Measurements from ENCODE around the gene ZZZ3. TPM values are rescaled to one million over a fixed set of nuclear protein-coding genes. Genes with fewer than 3 reads are reported as not detected.
"Not testable (repeated sequence)": the region's sequence is repeated elsewhere in the genome, so short reads cannot be mapped to it uniquely, and the experiment has no call there.

Gene ZZZ3
- total RNA-seq = 82.5 TPM

GRCh38 chr1:77682460-77683159, at the start of gene ZZZ3:
Gene ZZZ3 (minus strand): TSS chr1:77682658. CDS start chr1:77633354, 49,304 bp downstream.
- Histone ChIP-seq H3K36me3 (ENCODE audit: control insufficient read depth in 3 of 3, insufficient read depth in 3 of 3, low read length in 3 of 3) (no peaks in the 10 kb centered on the region), H3K27me3 (ENCODE audit: control insufficient read depth in 3 of 3, insufficient read depth in 3 of 3, low read length in 3 of 3) (no peaks in the 10 kb centered on the region), H3K9me3 (ENCODE audit: control insufficient read depth in 3 of 3, low read length in 3 of 3) (no peaks in the 10 kb centered on the region), H3K4me1 (ENCODE audit: control insufficient read depth in 3 of 3, insufficient read depth in 3 of 3, low read length in 3 of 3) (peaks cover 9 to 31% (median 26%) of the 10 kb centered on the region in 3 donors), H3K9ac (ENCODE audit: low read depth in 1 of 3, low read length in 3 of 3) (peak within 1 kb of the TSS; percentile 88 to 98 (median 98)), H3K4me3 (ENCODE audit: low read length in 3 of 3) (peak within 1 kb of the TSS; percentile 98 to 99 (median 99)), H3K27ac (ENCODE audit: low read depth, low read length) (peak within 1 kb of the TSS; percentile 94)

DNA sequence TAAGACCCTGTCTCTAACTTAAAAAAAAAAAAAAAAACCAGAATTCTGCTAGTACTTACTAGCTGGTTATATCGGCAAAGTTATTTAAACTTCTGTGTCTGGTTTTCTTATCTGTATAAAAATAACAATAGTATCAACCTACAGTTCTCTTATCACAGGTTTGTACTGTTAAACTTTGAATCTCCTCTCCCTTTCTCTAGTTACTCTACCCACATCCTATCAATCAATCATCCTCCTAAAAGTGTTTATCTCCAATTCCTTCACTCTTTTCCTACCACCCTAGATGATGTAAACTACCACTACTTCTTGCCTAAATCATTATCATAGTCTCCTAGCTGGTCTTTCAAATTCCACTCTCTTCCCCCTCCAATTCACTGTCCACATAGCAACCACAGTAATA, 49.6 kb upstream of the ZZZ3 start:
- Histone ChIP-seq H3K9me3 (ENCODE audit: control insufficient read depth in 3 of 3, low read length in 3 of 3) (no peaks in the 10 kb centered on the region), H3K9ac (ENCODE audit: low read depth in 1 of 3, low read length in 3 of 3) (no peak overlapping the region), H3K4me3 (ENCODE audit: low read length in 3 of 3) (no peak overlapping the region), H3K4me1 (ENCODE audit: control insufficient read depth in 3 of 3, insufficient read depth in 3 of 3, low read length in 3 of 3) (no peaks in the 10 kb centered on the region), H3K27me3 (ENCODE audit: control insufficient read depth in 3 of 3, insufficient read depth in 3 of 3, low read length in 3 of 3) (no peaks in the 10 kb centered on the region), H3K27ac (ENCODE audit: low read depth, low read length) (no peak overlapping the region), H3K36me3 (ENCODE audit: control insufficient read depth in 3 of 3, insufficient read depth in 3 of 3, low read length in 3 of 3) (peaks cover under 1 to 26% (median 8%) of the 10 kb centered on the region in 3 donors)

DNA sequence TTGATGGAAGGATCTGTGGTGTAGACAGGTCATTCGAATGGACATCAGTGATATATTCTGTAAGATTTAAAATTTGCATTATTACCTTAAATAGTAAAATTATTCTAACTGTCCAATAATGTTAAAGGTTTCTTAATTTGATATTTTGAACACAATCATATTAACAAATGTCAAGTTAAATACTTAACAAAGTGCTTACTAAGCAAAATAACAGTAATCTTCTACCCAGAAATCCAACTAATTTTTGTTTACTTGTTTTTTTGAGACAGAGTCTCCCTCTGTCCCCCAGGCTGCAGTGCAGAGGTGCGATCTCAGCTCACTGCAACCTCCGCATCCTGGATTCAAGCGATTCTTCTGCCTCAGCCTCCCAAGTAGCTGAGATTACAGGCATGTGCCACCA, 43.2 kb upstream of the ZZZ3 start:
- H3K9ac ChIP-seq (ENCODE audit: low read depth in 1 of 3, low read length in 3 of 3) = no peak overlapping the region
- H3K27ac ChIP-seq (ENCODE audit: low read depth, low read length) = no peak overlapping the region
- peaks cover 13 to 49% (median 31%) of the 10 kb centered on the region in 3 donors for H3K36me3 ChIP-seq (ENCODE audit: control insufficient read depth in 3 of 3, insufficient read depth in 3 of 3, low read length in 3 of 3)
- H3K4me1 ChIP-seq (ENCODE audit: control insufficient read depth in 3 of 3, insufficient read depth in 3 of 3, low read length in 3 of 3) = no peaks in the 10 kb centered on the region
- H3K9me3 ChIP-seq (ENCODE audit: control insufficient read depth in 3 of 3, low read length in 3 of 3) = no peaks in the 10 kb centered on the region
- H3K27me3 ChIP-seq (ENCODE audit: control insufficient read depth in 3 of 3, insufficient read depth in 3 of 3, low read length in 3 of 3) = no peaks in the 10 kb centered on the region
- H3K4me3 ChIP-seq (ENCODE audit: low read length in 3 of 3) = no peak overlapping the region

DNA sequence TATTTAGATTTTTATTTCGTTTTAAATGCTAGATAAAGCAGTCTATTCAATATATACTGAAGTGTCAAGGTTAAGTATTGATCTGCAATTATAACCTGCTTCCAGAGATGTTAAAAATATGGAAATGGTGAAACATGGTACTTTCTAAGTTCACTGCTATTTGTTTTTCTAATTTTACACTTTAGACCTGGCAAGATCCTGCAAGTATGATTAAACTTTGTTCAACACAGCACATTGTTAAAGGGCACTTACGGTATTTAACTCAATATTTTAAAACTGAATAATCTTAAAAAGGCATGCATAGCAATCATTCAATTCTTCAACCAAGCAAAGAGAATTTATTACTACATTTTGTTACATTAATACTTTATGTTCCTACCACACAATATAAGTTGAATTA, 35.7 kb upstream of the ZZZ3 start:
- Histone ChIP-seq H3K4me1 (ENCODE audit: control insufficient read depth in 3 of 3, insufficient read depth in 3 of 3, low read length in 3 of 3) (no peaks in the 10 kb centered on the region), H3K27me3 (ENCODE audit: control insufficient read depth in 3 of 3, insufficient read depth in 3 of 3, low read length in 3 of 3) (no peaks in the 10 kb centered on the region), H3K9me3 (ENCODE audit: control insufficient read depth in 3 of 3, low read length in 3 of 3) (no peaks in the 10 kb centered on the region), H3K36me3 (ENCODE audit: control insufficient read depth in 3 of 3, insufficient read depth in 3 of 3, low read length in 3 of 3) (peaks cover 16 to 58% (median 38%) of the 10 kb centered on the region in 3 donors), H3K4me3 (ENCODE audit: low read length in 3 of 3) (no peak overlapping the region), H3K9ac (ENCODE audit: low read depth in 1 of 3, low read length in 3 of 3) (no peak overlapping the region), H3K27ac (ENCODE audit: low read depth, low read length) (no peak overlapping the region)

- no peak overlapping the region for H3K27ac ChIP-seq (ENCODE audit: low read depth, low read length)
- H3K9me3 ChIP-seq (ENCODE audit: control insufficient read depth in 3 of 3, low read length in 3 of 3) = no peaks in the 10 kb centered on the region
- H3K4me1 ChIP-seq (ENCODE audit: control insufficient read depth in 3 of 3, insufficient read depth in 3 of 3, low read length in 3 of 3) = no peaks in the 10 kb centered on the region
- no peak overlapping the region for H3K9ac ChIP-seq (ENCODE audit: low read depth in 1 of 3, low read length in 3 of 3)
- H3K4me3 ChIP-seq (ENCODE audit: low read length in 3 of 3) = no peak overlapping the region
- peaks cover 14 to 54% (median 34%) of the 10 kb centered on the region in 3 donors for H3K36me3 ChIP-seq (ENCODE audit: control insufficient read depth in 3 of 3, insufficient read depth in 3 of 3, low read length in 3 of 3)
- H3K27me3 ChIP-seq (ENCODE audit: control insufficient read depth in 3 of 3, insufficient read depth in 3 of 3, low read length in 3 of 3) = no peaks in the 10 kb centered on the region
Measured at GRCh38 chr1:77716065-77716464, 33.6 kb upstream of the ZZZ3 start.

GRCh38 chr1:77709727-77710126, 27.3 kb upstream of the ZZZ3 start:
- no peak overlapping the region for H3K27ac ChIP-seq (ENCODE audit: low read depth, low read length)
- H3K4me1 ChIP-seq (ENCODE audit: control insufficient read depth in 3 of 3, insufficient read depth in 3 of 3, low read length in 3 of 3) = no peaks in the 10 kb centered on the region
- no peak overlapping the region for H3K4me3 ChIP-seq (ENCODE audit: low read length in 3 of 3)
- H3K36me3 ChIP-seq (ENCODE audit: control insufficient read depth in 3 of 3, insufficient read depth in 3 of 3, low read length in 3 of 3) = peaks cover 12 to 66% (median 57%) of the 10 kb centered on the region in 3 donors
- no peaks in the 10 kb centered on the region for H3K9me3 ChIP-seq (ENCODE audit: control insufficient read depth in 3 of 3, low read length in 3 of 3)
- H3K9ac ChIP-seq (ENCODE audit: low read depth in 1 of 3, low read length in 3 of 3) = no peak overlapping the region
- H3K27me3 ChIP-seq (ENCODE audit: control insufficient read depth in 3 of 3, insufficient read depth in 3 of 3, low read length in 3 of 3) = no peaks in the 10 kb centered on the region

DNA sequence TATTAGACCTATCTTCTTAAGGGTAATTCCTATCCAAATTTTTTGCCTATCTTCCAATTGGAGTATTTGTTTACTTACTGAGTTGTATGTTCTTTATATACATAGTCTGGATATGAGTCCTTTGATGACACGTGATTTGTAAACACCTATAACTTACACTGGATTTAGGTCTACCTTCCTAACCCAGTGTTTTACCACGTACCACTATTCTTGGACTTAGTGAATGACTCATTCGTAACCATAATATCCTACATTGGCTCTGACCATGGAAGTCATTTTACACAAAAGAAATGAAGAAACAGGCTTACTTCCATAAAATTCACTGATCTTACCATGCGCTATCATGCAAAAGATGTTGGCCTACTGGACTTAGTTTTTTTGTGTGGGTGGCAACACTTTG, 23.9 kb upstream of the ZZZ3 start:
- Histone ChIP-seq H3K9me3 (ENCODE audit: control insufficient read depth in 3 of 3, low read length in 3 of 3) (no peaks in the 10 kb centered on the region), H3K27me3 (ENCODE audit: control insufficient read depth in 3 of 3, insufficient read depth in 3 of 3, low read length in 3 of 3) (no peaks in the 10 kb centered on the region), H3K36me3 (ENCODE audit: control insufficient read depth in 3 of 3, insufficient read depth in 3 of 3, low read length in 3 of 3) (peaks cover 7 to 46% (median 40%) of the 10 kb centered on the region in 3 donors), H3K4me3 (ENCODE audit: low read length in 3 of 3) (no peak overlapping the region), H3K9ac (ENCODE audit: low read depth in 1 of 3, low read length in 3 of 3) (no peak overlapping the region), H3K27ac (ENCODE audit: low read depth, low read length) (no peak overlapping the region), H3K4me1 (ENCODE audit: control insufficient read depth in 3 of 3, insufficient read depth in 3 of 3, low read length in 3 of 3) (no peaks in the 10 kb centered on the region)

- H3K9me3 ChIP-seq (ENCODE audit: control insufficient read depth in 3 of 3, low read length in 3 of 3) = peaks cover 0 to 2% (median 0%) of the 10 kb centered on the region in 3 donors
- H3K27me3 ChIP-seq (ENCODE audit: control insufficient read depth in 3 of 3, insufficient read depth in 3 of 3, low read length in 3 of 3) = no peaks in the 10 kb centered on the region
- no peak overlapping the region for H3K9ac ChIP-seq (ENCODE audit: low read depth in 1 of 3, low read length in 3 of 3)
- H3K4me3 ChIP-seq (ENCODE audit: low read length in 3 of 3) = no peak overlapping the region
- H3K36me3 ChIP-seq (ENCODE audit: control insufficient read depth in 3 of 3, insufficient read depth in 3 of 3, low read length in 3 of 3) = peaks cover 5 to 31% (median 28%) of the 10 kb centered on the region in 3 donors
- H3K4me1 ChIP-seq (ENCODE audit: control insufficient read depth in 3 of 3, insufficient read depth in 3 of 3, low read length in 3 of 3) = no peaks in the 10 kb centered on the region
- H3K27ac ChIP-seq (ENCODE audit: low read depth, low read length) = no peak overlapping the region
Measured at GRCh38 chr1:77704736-77705135, 22.3 kb upstream of the ZZZ3 start.

GRCh38 chr1:77699673-77700072, 17.2 kb upstream of the ZZZ3 start:
- H3K27me3 ChIP-seq (ENCODE audit: control insufficient read depth in 3 of 3, insufficient read depth in 3 of 3, low read length in 3 of 3); H3K9me3 ChIP-seq (ENCODE audit: control insufficient read depth in 3 of 3, low read length in 3 of 3); H3K4me1 ChIP-seq (ENCODE audit: control insufficient read depth in 3 of 3, insufficient read depth in 3 of 3, low read length in 3 of 3); H3K9ac ChIP-seq (ENCODE audit: low read depth in 1 of 3, low read length in 3 of 3); H3K4me3 ChIP-seq (ENCODE audit: low read length in 3 of 3); H3K27ac ChIP-seq (ENCODE audit: low read depth, low read length): not testable (repeated sequence)
- H3K36me3 ChIP-seq (ENCODE audit: control insufficient read depth in 3 of 3, insufficient read depth in 3 of 3, low read length in 3 of 3) = peaks cover 3 to 12% (median 11%) of the 10 kb centered on the region in 3 donors

DNA sequence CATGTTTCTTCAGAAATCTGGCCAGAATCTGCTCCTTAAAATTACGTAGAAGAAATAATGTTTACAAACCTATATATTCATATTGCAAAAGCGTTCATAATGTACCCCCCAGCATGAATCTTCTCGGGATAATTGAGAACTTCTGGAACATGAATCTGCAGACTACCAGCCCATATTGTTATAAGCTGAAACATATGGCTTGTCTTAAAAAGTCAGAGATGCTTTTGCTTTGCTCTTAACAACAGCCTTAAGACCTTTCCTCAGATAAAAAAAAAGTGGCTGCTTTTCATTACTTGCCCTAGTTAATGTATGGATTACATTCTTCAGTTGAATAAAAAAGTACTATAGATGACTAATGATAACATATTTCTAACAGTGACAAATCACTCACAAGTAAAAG, 15.0 kb upstream of the ZZZ3 start:
- Histone ChIP-seq H3K27ac (ENCODE audit: low read depth, low read length) (no peak overlapping the region), H3K4me3 (ENCODE audit: low read length in 3 of 3) (no peak overlapping the region), H3K36me3 (ENCODE audit: control insufficient read depth in 3 of 3, insufficient read depth in 3 of 3, low read length in 3 of 3) (peaks cover 3 to 17% (median 16%) of the 10 kb centered on the region in 3 donors), H3K27me3 (ENCODE audit: control insufficient read depth in 3 of 3, insufficient read depth in 3 of 3, low read length in 3 of 3) (no peaks in the 10 kb centered on the region), H3K9ac (ENCODE audit: low read depth in 1 of 3, low read length in 3 of 3) (no peak overlapping the region), H3K4me1 (ENCODE audit: control insufficient read depth in 3 of 3, insufficient read depth in 3 of 3, low read length in 3 of 3) (no peaks in the 10 kb centered on the region), H3K9me3 (ENCODE audit: control insufficient read depth in 3 of 3, low read length in 3 of 3) (peaks cover 0 to 2% (median 0%) of the 10 kb centered on the region in 3 donors)

Measured in skeletal muscle tissue (tissue), 4 donors.